Stimulated activated CD4-positive, alpha-beta T cell treated with anti-CD3 and anti-CD28 coated beads, Interleukin-15, amount 100 ng/mL, for 1 hour (primary cell): ENCODE measurements around the gene SLC49A3.
"Not testable (repeated sequence)": the region's sequence is repeated elsewhere in the genome, so short reads cannot be mapped to it uniquely, and the experiment has no call there.

Experiments used
- DNase-seq, 2 donors: peaks; one replicate each; pipeline ENCODE4 v3.0.0-alpha.2; 2020; ENCODE audit warnings: low read depth in 1 of 2, low spot score in 1 of 2

Gene SLC49A3

GRCh38 chr4:681736-682451 is 7.1 kb downstream of the SLC49A3 start:
- DNase-seq = no peak

GRCh38 chr4:680928-681645 is 7.9 kb downstream of the SLC49A3 start:
- peak in 1 of 2 donors; percentile 22 for DNase-seq

GRCh38 chr4:680551-680927 is 8.4 kb downstream of the SLC49A3 start:
- no peak for DNase-seq

GRCh38 chr4:680091-680490 is 8.9 kb downstream of the SLC49A3 start:
- DNase-seq = no peak

GRCh38 chr4:679629-680028 is 9.3 kb downstream of the SLC49A3 start:
- DNase-seq = no peak

- no peak for DNase-seq
These were observed 9.9 kb downstream of the SLC49A3 start for GRCh38 chr4:679104-679481.

- DNase-seq = no peak
These were observed 10.4 kb downstream of the SLC49A3 start for GRCh38 chr4:678331-679103.

- DNase-seq = no peak
These were observed 11.3 kb downstream of the SLC49A3 start for GRCh38 chr4:677431-678293.

GRCh38 chr4:676871-677235 is 12.1 kb downstream of the SLC49A3 start:
- DNase-seq = no peak

- no peak for DNase-seq
These were observed 12.7 kb downstream of the SLC49A3 start for GRCh38 chr4:675980-676870.

GRCh38 chr4:675036-675882 is 13.7 kb downstream of the SLC49A3 start:
- DNase-seq = no peak

- peak; percentile 98 for DNase-seq
These were observed 14.5 kb downstream of the SLC49A3 start, which contains the start of the genes ATP5ME and MYL5 for GRCh38 chr4:674172-675035. ATP5ME (minus strand) TSS chr4:674276; CDS start chr4:674247, 29 bp downstream. MYL5 (plus strand) TSS chr4:674542; CDS start chr4:678027, 3,485 bp downstream.

GRCh38 chr4:673349-674091 is 15.4 kb downstream of the SLC49A3 start:
- DNase-seq = no peak

- no peak for DNase-seq
These were observed 17.2 kb downstream of the SLC49A3 start for GRCh38 chr4:671769-672168.

GRCh38 chr4:669806-670559 is 19.0 kb downstream of the SLC49A3 start:
- not testable (repeated sequence) for DNase-seq

GRCh38 chr4:668219-668618 is 20.7 kb downstream of the SLC49A3 start:
- DNase-seq = not testable (repeated sequence)

- no peak for DNase-seq
These were observed 21.4 kb downstream of the SLC49A3 start for GRCh38 chr4:667545-667925.
